Tibial nerve (tissue), 4 donors: ENCODE results near the gene CAVIN3. TPM values are rescaled to one million over a fixed set of nuclear protein-coding genes. Genes with fewer than 3 reads are reported as not detected.

Experiments
- DNase-seq, 2 donors: peaks; one replicate each; pipeline ENCODE4 v3.0.0-alpha.2; 2019; ENCODE audit warnings: low spot score in 2 of 2
- H3K27ac ChIP-seq, 4 donors: fragments of 200-600 bp; sonication (generic) in 3 of 4; one replicate each; pipeline ENCODE4 v1.5.1; 2017 to 2019; ENCODE audit warnings: mild to moderate bottlenecking in 1 of 4
- H3K27me3 ChIP-seq, 2 donors: fragments of 200-600 bp; sonication (generic) in 1 of 2; one replicate each; pipeline versions ENCODE4 v1.5.1 to v1.6.0; 2017 to 2019
- H3K36me3 ChIP-seq, 3 donors: fragments of 200-600 bp; sonication (generic); one replicate each; pipeline ENCODE4 v1.5.1; 2018 to 2019
- H3K4me1 ChIP-seq, 4 donors: fragments of 200-600 bp; sonication (generic) in 3 of 4; one replicate each; pipeline ENCODE4 v1.5.1; 2017 to 2019
- H3K4me3 ChIP-seq, 4 donors: fragments of 200-600 bp; sonication (generic) in 3 of 4; one replicate each; pipeline ENCODE4 v1.5.1; 2017 to 2019; ENCODE audit warnings: mild to moderate bottlenecking in 1 of 4, moderate library complexity in 1 of 4
- H3K9me3 ChIP-seq, 4 donors: fragments of 200-600 bp; sonication (generic) in 3 of 4; one replicate each; pipeline ENCODE4 v1.5.1; 2017 to 2019
- EP300 ChIP-seq, 2 donors: sonication (generic); formaldehyde crosslinking; IDR thresholded peaks; one replicate each; pipeline ENCODE4 v1.6.1; 2017; ENCODE audit warnings: antibody characterized with exemption in 2 of 2, mild to moderate bottlenecking in 1 of 2
- POLR2A ChIP-seq, 2 donors: fragments of 450-650 bp; IDR thresholded peaks; one replicate each; pipeline ENCODE4 v1.6.1; 2017; ENCODE audit warnings: antibody characterized with exemption in 2 of 2, mild to moderate bottlenecking in 2 of 2, moderate library complexity in 2 of 2
- WGBS, 2 donors: methylation state at CpG; one replicate each; pipeline ENCODE4 v1.1.5; 2018; 5-methylcytosine and 5-hydroxymethylcytosine counted together
- total RNA-seq, 4 donors: library from RNA; depleted of rRNA; stranded (reverse); fragments of >200 nt; gene quantifications; one replicate each; pipeline ENCODE4 v1.1.0, GENCODE V29; 2016
- TF ChIP-seq, protein P1 (sequence below), 5 experiments: fragments of 200-600 bp in 3 of 5; fragments of 450-650 bp in 2 of 5; sonication (generic) in 3 of 5; IDR thresholded peaks; one replicate each; pipeline ENCODE4 v1.5.1; 2016 to 2019; ENCODE audit warnings: antibody characterized with exemption in 5 of 5, mild to moderate bottlenecking in 3 of 5, moderate library complexity in 2 of 5

The CAVIN3 gene
- total RNA-seq, 4 donors from 2014 or later: 270 to 598 (median 556) TPM

DNA sequence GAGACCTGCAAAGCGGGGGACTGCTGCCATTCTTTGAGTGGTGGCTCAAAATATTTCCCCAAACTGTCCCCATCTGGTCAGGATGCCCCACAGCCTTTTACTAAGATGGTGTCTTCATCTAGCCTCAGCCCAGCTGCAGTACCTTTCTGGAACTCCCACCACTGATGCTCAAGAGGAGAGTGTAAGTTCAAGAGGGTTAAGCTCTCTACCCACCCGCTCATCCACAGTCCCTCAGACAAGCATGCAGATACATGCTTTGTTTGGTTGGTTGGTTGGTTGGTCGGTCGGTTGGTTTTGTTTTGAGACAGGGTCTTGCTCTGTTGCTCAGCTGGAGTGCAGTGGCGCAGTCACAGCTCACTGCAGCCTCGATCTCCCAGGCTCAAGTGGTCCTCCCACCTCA lies 14.5 kb upstream of the CAVIN3 start:
- no peak for DNase-seq
- peaks cover 0 to 5% (median 0%) of the 10 kb centered on the region in 3 donors for H3K36me3 ChIP-seq
- no peak overlapping the region for H3K27ac ChIP-seq
- peaks cover 0 to 8% (median 0%) of the 10 kb centered on the region in 4 donors for H3K4me1 ChIP-seq
- H3K9me3 ChIP-seq: no peaks in the 10 kb centered on the region
- 94 to 95% methylated on average over 6 of the region's 6 CpGs for WGBS, 2 donors
- no peak overlapping the region for H3K4me3 ChIP-seq
- H3K27me3 ChIP-seq: no peaks in the 10 kb centered on the region
- no peak for TF ChIP-seq POLR2A (IDR thresholded peaks at IDR 0.05)
- no peak for TF ChIP-seq EP300 (IDR thresholded peaks at IDR 0.05)
- TF ChIP-seq, protein P1, sequence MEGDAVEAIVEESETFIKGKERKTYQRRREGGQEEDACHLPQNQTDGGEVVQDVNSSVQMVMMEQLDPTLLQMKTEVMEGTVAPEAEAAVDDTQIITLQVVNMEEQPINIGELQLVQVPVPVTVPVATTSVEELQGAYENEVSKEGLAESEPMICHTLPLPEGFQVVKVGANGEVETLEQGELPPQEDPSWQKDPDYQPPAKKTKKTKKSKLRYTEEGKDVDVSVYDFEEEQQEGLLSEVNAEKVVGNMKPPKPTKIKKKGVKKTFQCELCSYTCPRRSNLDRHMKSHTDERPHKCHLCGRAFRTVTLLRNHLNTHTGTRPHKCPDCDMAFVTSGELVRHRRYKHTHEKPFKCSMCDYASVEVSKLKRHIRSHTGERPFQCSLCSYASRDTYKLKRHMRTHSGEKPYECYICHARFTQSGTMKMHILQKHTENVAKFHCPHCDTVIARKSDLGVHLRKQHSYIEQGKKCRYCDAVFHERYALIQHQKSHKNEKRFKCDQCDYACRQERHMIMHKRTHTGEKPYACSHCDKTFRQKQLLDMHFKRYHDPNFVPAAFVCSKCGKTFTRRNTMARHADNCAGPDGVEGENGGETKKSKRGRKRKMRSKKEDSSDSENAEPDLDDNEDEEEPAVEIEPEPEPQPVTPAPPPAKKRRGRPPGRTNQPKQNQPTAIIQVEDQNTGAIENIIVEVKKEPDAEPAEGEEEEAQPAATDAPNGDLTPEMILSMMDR (IDR thresholded peaks at IDR 0.05): no peak

GRCh38 chr11:6333095-6333494 lies 12.8 kb upstream of the CAVIN3 start:
- peaks cover 0 to 5% (median 0%) of the 10 kb centered on the region in 3 donors for H3K36me3 ChIP-seq
- TF ChIP-seq, protein P1 (IDR thresholded peaks at IDR 0.05): no peak
- no peak for TF ChIP-seq EP300 (IDR thresholded peaks at IDR 0.05)

GRCh38 chr11:6332066-6332465 lies 11.8 kb upstream of the CAVIN3 start:
- Histone ChIP-seq H3K9me3 (no peaks in the 10 kb centered on the region), H3K27ac (no peak overlapping the region), H3K36me3 (peaks cover 0 to 5% (median 0%) of the 10 kb centered on the region in 3 donors), H3K4me1 (peaks cover 0 to 19% (median 0%) of the 10 kb centered on the region in 4 donors), H3K4me3 (no peak overlapping the region), H3K27me3 (no peaks in the 10 kb centered on the region)
- WGBS, 2 donors: 81 to 82% methylated on average over 5 of the region's 5 CpGs
- DNase-seq: no peak
- no peak for TF ChIP-seq POLR2A (IDR thresholded peaks at IDR 0.05)
- TF ChIP-seq EP300 (IDR thresholded peaks at IDR 0.05): no peak
- TF ChIP-seq, protein P1 (IDR thresholded peaks at IDR 0.05): no peak

More at GRCh38 chr11:6333095-6333494, 12.8 kb upstream of the CAVIN3 start:
- H3K27me3 ChIP-seq: no peaks in the 10 kb centered on the region
- H3K4me1 ChIP-seq: peaks cover 0 to 14% (median 0%) of the 10 kb centered on the region in 4 donors
- no peaks in the 10 kb centered on the region for H3K9me3 ChIP-seq
- DNase-seq: no peak
- no peak overlapping the region for H3K27ac ChIP-seq
- no peak overlapping the region for H3K4me3 ChIP-seq
- 24 to 32% methylated on average over 2 of the region's 2 CpGs for WGBS, 2 donors

GRCh38 chr11:6328321-6328720 lies 8.0 kb upstream of the CAVIN3 start:
- no peak overlapping the region for H3K4me3 ChIP-seq
- H3K27me3 ChIP-seq: no peaks in the 10 kb centered on the region
- H3K36me3 ChIP-seq: no peaks in the 10 kb centered on the region
- no peaks in the 10 kb centered on the region for H3K9me3 ChIP-seq
- DNase-seq: no peak
- H3K27ac ChIP-seq: peak overlapping the region in 1 of 4 donors; percentile 38
- H3K4me1 ChIP-seq: peaks cover 0 to 16% (median 0%) of the 10 kb centered on the region in 4 donors
- TF ChIP-seq POLR2A (IDR thresholded peaks at IDR 0.05) (no peak), EP300 (IDR thresholded peaks at IDR 0.05) (no peak)
- TF ChIP-seq, protein P1 (IDR thresholded peaks at IDR 0.05): no peak

- peak overlapping the region in 1 of 4 donors; percentile 38 for H3K27ac ChIP-seq
- DNase-seq: no peak
Measured at GRCh38 chr11:6327806-6328205, 7.5 kb upstream of the CAVIN3 start.

More at GRCh38 chr11:6327806-6328205, 7.5 kb upstream of the CAVIN3 start:
- Histone ChIP-seq H3K4me1 (peaks cover 0 to 16% (median 2%) of the 10 kb centered on the region in 4 donors), H3K27me3 (no peaks in the 10 kb centered on the region), H3K9me3 (no peaks in the 10 kb centered on the region), H3K4me3 (no peak overlapping the region), H3K36me3 (no peaks in the 10 kb centered on the region)
- TF ChIP-seq EP300 (IDR thresholded peaks at IDR 0.05): no peak
- no peak for TF ChIP-seq POLR2A (IDR thresholded peaks at IDR 0.05)
- TF ChIP-seq, protein P1 (IDR thresholded peaks at IDR 0.05): no peak
